Measurements from ENCODE around the gene PTGES2. TPM values are rescaled to one million over a fixed set of nuclear protein-coding genes. Genes with fewer than 3 reads are reported as not detected.
A peak's percentile ranks its signal among the peaks of the same experiment; 100 is the strongest.

The PTGES2 gene
- total and polyA plus RNA-seq, 2 of the 13 experiments (the other 11 are each of a cell fraction or from before 2014, with no cell fraction given): 63.7 to 79.8 TPM

GRCh38 chr9:128128836-128129590, 1.5 kb upstream of the PTGES2 start (continued):
- TF ChIP-seq SP1 (IDR thresholded peaks at IDR 0.05) (no peak), SP1 (CRISPR knock-in tag; IDR thresholded peaks at IDR 0.05) (0 out of 2 replicates have a peak, but pooled peaks have one; percentile 14), POGK (CRISPR knock-in tag; conservative IDR thresholded peaks at IDR 0.05) (no peak), ZNF274 (CRISPR knock-in tag; IDR thresholded peaks at IDR 0.05) (no peak), MEIS2 (CRISPR knock-in tag; IDR thresholded peaks at IDR 0.05) (no peak), HNF1A (IDR thresholded peaks at IDR 0.05; ENCODE audit: low read depth) (no peak), HNF1A (CRISPR knock-in tag; IDR thresholded peaks at IDR 0.05; ENCODE audit: borderline replicate concordance) (no peak), GLI4 (CRISPR knock-in tag; IDR thresholded peaks at IDR 0.05; ENCODE audit: borderline replicate concordance) (no peak), STAG1 (CRISPR knock-in tag; IDR thresholded peaks at IDR 0.05) (no peak), AKAP8 (CRISPR knock-in tag; IDR thresholded peaks at IDR 0.05) (no peak), MXD3 (CRISPR knock-in tag; IDR thresholded peaks at IDR 0.05) (no peak), GZF1 (CRISPR knock-in tag; IDR thresholded peaks at IDR 0.05) (no peak), ATF2 (CRISPR knock-in tag; IDR thresholded peaks at IDR 0.05) (no peak), PCBP1 (IDR thresholded peaks at IDR 0.05; ENCODE audit: borderline replicate concordance, low read depth, low read length) (no peak), KLF11 (CRISPR knock-in tag; IDR thresholded peaks at IDR 0.05) (no peak), KDM2A (CRISPR knock-in tag; IDR thresholded peaks at IDR 0.05; ENCODE audit: borderline replicate concordance, low read depth) (peak; percentile 3; the same call in 1 of the 2 replicates), SOX5 (CRISPR knock-in tag; IDR thresholded peaks at IDR 0.05; ENCODE audit: borderline replicate concordance) (no peak), ZNF598 (CRISPR knock-in tag; IDR thresholded peaks at IDR 0.05; ENCODE audit: borderline replicate concordance) (no peak), ZNF629 (CRISPR knock-in tag; conservative IDR thresholded peaks at IDR 0.05) (peak; percentile 69), KDM1A (CRISPR knock-in tag; IDR thresholded peaks at IDR 0.05) (no peak), ZNF414 (CRISPR knock-in tag; IDR thresholded peaks at IDR 0.05) (no peak), EP300 (IDR thresholded peaks at IDR 0.05; ENCODE audit: low read depth in 2 of 2, low read length in 2 of 2) (no peak), EP300 (CRISPR knock-in tag; IDR thresholded peaks at IDR 0.05; ENCODE audit: borderline replicate concordance) (no peak)
